Stimulated activated CD4-positive, alpha-beta T cell treated with anti-CD3 and anti-CD28 coated beads, TNF-alpha, amount 100 ng/mL, for 4 hours (primary cell): Measurements from ENCODE around the gene ACVR1C.

Experiments
- DNase-seq, 3 experiments: peaks; one replicate each; pipeline ENCODE4 v3.0.0-alpha.2; 2020; ENCODE audit warnings: low read depth in 3 of 3

ACVR1C gene

DNA sequence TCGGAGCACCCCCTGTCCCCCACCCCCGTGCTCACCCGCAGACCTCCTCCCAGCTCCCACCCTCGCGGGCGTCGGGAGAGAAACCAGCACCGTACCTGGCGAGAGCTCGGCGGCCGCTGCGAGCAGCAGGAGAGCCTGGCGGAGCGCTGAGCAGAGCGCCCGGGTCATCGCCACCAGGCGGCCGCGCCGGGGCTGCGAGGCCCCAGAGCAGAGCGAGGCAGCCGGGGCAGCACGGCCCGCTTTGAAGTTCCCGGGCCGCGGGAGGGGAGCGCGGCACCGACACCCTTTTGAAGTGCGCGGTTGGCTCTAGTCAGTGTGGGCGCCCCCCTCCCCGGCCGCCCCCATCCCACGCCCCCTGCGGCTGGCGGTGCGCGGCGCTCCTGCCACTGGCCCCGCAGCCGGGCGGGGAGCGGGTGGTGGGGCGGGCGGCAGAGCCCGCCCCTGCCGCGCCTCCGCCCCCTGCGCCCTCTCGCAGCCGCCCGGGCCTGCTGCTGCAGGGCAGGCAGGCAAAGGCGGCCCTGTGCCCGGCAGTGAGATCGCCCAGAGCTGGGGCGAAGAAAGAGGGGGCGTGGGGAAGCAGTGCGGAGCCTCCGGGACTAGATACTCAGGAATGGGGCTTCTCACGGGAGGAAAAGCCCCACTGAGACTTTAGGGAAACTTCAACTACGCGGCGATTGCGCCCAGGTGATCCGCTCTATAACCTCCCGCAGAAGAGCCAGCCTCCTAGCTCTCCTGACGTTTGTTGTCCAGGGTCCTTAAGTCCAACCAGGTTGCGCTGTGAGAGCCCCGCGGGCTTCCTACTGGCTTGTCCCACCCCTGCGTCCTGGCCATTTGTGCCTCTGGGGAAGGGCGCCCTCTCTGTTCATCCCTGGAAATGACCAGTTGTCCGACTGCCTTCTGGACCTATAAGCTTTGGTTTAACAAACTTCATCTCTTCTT is at the start of gene ACVR1C:
ACVR1C (minus strand) TSS at position 388 of the 939 bp plus-strand sequence; CDS start at position 168, 220 bp downstream.
- peak; percentile 36 to 46 (median 44) for DNase-seq

DNA sequence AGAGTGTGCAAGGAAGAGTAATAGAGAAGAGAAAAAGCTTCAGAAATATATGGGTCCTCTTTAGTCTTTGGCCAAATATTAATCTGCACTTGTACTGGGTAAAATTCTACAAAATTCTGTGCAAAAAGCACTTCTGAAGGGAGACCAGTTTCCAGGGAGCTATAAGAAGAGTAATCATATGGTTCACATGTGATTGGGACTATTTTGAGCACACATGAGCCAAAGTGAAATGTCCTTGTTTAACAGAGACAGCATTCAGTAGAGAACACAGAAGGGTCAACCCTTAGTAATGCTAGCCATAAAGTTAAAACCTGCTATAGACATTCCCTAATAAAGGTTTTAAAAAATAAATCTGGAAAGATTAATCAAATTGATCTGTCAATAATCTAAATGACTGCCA is 49.3 kb upstream of the ACVR1C start:
- DNase-seq, result no peak

DNA sequence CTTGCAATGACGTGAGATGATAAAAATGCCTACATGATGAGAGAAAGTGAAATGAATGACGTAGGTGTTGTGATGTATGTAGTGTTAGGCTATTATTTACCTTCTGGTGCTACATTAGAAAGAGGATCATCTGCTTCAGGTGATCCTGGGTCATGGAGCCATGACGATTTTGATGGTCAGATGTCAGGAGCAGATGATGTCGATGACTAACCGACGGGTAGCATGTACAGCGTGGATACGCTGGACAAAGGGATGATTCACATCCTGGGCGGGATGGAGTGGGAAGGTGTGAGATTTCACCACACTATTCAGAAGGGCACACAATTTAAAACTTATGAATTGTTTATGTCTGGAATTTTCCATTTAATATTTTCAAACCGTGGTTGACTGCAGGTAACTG is 43.5 kb upstream of the ACVR1C start:
- no peak for DNase-seq

DNA sequence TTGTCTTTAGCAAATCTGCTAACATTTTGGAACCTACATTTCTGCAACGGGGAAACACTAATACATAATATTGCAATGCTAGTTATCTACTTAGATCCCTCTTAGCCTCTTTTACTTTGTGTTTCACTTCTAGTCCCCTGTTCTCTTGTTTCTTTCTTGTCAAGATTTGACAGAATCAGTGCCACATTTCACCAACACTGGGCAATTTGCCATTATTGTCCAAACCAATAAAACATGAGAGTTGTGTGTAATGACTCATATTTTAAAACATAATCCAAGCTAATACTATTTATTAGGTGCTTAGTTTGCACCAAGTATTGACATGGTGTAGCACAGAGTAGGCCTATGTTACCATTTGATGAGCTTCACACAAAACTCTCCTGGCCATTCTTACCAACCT is 33.7 kb upstream of the ACVR1C start:
- no peak for DNase-seq

DNA sequence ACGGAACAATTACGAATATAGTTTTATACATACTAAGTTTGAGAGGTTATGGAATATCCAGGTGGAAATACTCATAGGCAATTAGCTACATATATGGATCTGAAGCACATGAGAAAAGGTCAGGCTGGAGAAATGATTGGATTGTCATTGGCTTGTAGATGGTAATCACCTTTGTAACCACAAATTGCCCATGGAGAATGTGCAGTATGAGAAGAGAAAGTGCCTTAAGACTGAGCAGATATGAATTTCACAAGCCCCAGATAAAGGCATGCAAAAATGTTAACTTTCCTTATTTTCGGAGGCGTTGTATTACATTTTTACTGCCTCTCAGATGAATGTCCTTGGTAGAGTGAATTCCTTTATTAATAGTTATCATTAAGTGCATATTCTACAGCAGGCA is 33.1 kb upstream of the ACVR1C start:
- no peak for DNase-seq

DNA sequence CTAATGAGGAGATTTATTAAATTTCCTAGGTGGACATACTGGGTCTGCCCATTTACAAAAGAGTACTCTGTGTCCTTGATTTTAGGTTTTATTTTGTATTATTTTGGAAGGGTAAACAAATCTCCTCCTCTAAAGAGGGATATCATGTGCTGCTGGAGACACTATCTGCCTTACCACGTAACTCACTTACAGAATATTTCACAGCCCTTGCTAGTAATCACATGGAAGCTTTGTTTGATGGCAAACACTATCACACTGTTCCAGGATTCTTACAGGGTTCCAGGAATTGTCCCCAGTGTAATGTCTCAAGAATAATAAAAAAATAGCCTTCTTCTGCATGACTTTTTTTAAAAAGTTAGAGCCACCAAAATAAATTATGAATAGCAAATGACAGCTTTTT is 29.2 kb upstream of the ACVR1C start:
- no peak for DNase-seq

DNA sequence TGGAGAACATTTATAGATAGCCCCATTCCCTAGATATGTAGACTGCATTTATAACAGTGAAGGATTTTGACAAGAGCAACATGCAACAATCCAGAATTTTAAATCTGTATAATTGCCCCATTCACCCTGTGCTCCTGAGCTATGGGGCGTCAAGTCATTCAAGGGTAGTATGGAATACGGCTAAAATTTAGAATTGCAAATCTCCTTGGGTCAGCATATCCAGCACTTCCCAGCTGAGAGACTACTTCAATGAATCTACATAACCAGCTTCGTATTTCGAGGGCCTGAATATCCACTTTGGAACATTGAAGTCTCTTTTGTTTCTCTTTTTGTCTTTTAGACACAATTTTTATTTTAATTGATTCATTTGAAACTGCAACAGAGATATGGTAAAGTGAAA is 28.4 kb upstream of the ACVR1C start:
- DNase-seq, result no peak

DNA sequence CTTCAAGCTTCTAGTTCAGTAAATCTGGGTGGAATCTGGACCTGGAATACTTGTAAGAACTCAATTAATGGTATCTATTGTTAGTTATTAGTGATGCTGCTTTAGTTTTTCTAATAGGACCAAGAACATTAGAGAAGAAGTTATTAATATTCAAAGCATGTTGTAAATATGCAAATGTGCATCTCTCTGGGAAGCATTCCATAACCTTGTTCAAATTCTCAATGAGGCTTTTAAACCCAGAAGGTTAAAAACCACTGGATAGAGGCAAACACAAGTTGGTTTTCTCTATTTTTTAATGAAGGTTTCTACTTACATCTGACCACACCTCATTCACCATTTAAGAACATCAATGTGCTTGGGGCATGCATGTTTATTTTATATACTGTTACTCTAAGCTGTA is 16.1 kb upstream of the ACVR1C start:
- no peak for DNase-seq

DNA sequence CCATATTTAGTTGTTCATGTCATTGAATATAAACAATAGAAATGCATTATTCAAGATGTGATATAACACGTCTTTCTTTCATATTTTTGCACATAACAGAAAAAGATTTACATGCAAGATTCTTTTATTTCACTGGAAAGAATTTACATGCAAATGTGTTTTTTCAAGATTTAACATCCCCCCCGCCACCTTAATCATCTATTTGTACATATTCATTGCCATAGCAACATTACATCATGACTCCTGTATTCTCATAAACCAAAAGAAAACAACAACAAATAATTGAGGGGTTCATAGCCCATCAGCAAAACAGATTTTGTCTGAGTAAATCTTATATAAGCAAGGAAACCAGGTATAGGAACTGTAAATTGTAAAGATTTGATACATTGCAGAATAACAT is 3.2 kb upstream of the ACVR1C start:
- DNase-seq, result no peak

DNA sequence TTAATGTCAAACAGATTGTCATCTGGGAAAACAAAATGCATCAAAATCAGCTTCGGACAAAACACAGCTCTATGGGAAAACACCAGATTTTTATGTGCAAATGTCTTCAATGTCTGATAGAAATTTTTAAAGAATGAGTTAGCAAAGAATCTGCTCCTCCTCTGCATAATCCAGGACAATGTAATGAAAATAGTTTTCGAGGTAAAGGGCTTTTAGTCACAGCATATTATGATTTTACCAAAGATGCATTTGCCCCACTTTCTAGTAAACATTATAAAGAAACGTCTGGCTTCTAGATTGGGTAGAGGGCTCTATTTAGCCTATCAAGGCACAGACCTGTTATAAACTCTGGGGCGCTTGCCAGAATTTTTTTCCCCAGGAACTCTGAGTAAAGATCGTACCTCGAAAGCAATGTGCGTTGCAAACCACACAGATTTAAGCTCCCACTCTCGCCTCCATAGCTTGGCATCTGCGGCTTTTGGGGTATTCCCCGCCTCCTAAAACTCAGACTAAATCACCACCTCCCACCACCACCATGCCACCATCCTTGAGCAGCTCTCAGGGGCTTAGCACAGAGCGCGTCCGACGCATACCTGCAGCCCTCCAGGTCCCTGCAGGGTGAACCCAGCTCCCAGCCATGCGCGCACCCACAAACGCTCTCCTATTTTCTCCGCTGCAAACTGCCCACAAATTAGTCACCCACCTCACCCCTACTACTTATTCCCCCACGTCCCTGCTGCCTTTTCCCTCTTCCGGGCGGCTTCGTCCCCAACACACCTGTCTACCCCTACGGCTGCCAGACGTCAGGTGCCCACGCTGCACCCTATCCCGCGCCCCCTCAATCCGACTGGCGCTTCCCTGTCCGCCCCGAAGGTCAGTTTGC is 829 bp downstream of the ACVR1C start:
- peak; percentile 4 to 27 (median 19) for DNase-seq

DNA sequence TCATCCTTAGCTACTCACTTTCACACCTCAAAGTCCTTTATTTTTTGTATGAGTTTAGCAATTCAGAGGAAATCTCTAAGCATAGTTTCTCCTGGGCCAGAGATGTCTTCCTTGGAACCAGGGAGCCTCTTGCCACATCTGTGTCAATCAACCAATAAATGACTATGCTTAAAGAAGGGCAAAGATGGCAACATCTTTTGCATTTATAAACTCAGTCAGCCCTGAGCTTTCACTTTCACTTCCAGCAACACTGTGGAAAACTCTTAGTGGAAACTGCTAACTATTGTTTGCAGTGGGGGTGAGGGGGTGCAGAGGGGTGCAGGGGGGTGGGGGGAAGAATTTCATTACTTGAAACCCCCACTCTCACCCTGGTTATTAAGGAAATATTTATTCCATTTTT is 3.4 kb downstream of the ACVR1C start:
- DNase-seq, result no peak

DNA sequence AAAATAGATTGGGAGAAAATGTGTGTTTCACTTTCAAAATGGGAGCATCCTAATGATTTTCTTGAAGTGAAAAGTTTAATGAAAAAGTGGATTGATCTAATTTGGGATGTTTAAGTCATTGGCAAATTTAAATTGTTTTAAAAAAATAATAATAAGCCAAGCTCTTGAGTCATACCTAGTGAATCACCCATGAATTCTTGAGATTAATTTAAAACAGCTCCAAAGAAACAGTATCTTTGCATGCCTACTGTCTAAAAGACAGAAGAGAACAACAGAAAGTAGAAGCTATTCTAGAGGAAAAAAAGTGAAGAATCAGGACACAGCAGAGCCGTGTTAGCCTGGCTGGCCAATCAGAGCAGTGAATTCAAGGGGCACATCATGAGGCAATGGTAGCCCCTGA is 7.7 kb downstream of the ACVR1C start:
- DNase-seq, result no peak

DNA sequence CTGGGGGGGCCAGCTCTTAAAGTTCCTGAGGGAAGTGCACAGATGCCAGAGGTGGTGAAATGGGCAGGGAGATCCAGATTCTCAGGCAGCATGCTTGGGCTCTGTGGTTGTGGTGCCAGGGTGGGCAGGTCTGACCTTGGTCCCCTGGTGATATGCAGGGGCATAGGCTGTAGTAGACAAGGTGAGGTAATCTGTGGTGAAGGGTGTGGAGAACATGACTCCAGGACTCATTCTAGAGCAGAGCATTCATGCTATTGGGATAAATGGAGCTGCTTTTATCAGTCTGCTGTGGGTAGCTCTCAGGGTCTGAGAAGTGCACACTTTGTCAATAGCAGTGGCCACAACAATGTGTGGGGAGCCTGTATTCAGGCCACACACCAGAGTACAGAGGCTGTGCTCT is 16.9 kb downstream of the ACVR1C start:
- no peak for DNase-seq

DNA sequence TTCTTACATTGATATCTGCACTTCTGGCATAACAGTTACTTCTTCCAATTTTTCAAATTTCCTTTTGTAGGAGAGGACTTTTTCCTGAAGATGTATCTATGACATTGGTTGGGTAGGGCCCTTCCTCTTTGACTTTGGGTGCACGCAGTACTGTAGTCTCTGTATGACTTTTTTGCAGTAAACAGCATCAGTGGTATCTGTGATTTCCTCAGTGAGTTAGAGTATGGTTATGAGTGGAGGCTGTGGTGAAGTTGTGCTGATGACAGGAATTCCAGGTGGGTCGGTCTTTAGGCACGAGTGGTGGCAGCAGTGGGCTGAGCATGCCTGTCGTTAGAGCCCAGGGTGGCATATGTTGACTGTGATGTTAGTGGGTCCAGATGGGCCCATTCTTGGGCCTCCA is 17.6 kb downstream of the ACVR1C start:
- no peak for DNase-seq

DNA sequence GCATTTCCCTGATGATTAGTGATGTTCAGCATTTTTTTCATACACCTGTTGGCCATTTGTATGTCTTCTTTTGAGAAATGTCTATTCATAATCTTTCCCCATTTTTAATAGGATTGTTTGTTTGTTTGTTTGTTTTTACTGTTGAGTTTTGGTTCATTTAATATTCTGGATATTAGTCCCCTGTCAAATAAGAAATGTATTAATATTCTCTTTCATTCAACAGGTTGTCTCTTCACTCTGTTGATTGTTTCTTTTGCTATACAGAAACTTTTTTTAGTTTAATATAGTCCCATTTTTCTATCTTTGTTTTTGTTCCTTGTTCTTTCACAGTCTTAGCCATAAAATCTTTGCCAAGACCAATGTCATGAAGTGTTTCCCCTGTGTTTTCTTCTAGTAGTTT is 22.1 kb downstream of the ACVR1C start:
- no peak for DNase-seq

DNA sequence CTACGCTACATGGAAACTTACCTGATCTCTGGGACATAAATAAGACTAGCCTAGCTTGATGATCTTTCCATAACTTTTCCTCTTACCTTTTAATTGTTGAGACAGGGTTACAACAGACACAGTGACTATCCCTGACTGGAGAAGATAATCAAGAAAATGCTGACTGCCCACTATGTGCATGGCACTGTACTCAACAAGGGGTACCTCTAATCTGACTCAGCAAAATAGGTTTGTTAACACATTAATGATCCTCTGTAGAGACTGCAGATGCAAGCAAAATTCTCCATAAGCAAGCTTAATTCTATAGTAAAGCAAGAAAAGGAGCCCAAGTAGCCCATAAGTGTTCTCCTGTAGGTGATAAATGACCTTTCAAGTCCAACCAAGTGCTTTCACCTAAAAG is 25.5 kb downstream of the ACVR1C start:
- no peak for DNase-seq

DNA sequence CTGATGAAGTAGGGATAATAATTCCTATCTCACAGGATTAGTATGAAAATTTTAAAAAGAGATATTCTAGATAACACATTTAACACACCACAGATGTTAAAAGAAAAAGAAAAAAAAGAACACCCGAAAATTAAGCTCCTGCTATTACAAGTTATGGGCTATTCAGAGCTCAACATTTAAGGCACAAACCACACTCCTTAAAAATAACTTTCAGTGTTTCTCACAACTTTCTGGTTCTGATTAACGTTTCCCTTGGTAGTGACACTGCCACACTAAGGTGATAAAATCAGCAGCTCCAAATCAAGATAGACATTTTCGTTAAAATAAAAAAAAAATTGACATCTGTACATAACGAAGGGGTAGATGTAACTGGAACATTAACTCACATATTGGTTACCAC is 26.9 kb downstream of the ACVR1C start:
- no peak for DNase-seq

DNA sequence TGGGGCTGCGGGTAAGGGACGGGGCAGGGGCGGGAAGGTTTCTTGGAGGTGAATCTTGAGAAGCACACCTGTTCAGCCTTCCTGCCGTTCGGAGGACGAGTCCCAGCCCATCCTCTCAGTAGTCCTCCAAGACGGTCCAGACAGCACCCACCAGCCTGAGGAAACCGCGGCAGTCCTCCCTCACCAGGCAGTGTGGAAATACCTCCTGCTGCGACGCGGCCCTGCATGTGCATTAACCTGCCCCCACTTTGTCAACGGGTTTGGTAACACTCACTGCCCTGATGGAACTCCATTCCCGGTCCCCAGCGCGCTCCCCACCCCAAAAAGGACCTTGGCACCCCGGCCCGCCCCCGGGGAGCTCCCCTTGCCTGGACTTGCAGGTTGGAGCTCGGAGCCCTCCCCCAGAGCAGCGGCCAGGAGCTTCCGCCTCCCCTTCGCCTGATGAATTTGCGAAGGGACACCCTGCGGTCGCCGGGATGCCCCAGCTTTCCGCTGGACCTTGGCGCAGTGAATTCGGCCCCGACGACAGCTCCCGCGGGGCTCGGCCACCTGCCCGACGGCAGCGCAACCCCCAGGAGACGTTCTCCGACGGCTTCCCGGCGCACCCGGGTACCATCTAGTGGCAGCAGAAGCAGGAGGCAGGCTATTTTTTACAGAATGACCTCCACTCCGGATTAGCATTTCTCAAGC is 31.5 kb downstream of the ACVR1C start:
- DNase-seq, result peak; percentile 38 to 45 (median 38)

DNA sequence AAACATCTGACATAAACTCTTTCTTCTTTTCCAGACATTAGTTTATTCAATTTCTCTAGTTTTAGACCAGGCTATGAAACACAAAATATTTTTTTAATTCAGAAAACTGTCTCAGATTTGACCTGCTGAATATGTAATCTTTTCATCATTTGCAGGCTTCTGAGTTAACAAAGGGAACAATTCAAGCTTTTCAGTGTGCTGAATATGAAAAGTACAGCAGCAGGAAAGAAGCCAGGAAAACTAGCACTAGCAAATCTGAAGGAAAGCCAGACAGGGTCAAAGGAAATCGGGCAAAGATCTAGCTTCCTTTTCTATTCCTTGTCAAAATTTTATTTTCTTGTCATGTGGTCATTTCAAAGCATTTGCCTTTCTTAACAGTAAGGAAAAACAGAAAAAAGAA is 35.3 kb downstream of the ACVR1C start:
- DNase-seq, result no peak

DNA sequence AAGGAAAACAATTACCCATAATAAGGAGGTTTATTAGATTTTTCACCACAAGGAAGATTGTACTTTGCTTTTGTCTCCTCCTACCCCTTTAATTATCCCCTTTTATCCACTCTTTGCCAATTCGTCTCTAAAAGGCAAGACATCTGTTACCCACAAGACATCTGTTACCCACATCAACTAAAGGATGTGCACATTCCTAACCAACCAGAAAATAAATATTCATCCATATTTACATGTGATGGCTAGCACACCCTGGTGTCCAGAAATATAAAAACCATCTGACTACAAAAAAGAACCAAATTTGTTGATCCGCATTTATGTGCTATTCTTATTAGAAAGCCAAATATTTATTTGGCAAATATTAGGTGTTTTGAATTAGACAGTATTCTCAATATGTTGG is 35.7 kb downstream of the ACVR1C start:
- no peak for DNase-seq

DNA sequence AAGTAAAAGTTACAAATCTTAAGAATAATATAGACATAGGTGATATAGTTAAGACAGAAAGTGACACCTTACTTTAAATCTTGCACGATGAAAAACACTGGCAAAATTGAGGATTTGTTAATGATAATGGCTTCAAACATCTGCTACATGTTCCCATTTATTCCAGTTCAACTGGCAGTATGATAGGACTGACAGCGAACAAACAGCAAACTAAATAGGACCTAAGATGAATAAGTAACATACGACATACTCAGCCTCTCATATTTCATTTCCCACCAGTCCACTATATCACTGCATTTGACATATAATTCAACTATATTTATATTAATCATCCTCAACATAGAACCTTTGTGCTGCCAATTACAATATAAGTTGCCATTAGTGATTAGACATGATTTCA is 36.3 kb downstream of the ACVR1C start:
- DNase-seq, result no peak

DNA sequence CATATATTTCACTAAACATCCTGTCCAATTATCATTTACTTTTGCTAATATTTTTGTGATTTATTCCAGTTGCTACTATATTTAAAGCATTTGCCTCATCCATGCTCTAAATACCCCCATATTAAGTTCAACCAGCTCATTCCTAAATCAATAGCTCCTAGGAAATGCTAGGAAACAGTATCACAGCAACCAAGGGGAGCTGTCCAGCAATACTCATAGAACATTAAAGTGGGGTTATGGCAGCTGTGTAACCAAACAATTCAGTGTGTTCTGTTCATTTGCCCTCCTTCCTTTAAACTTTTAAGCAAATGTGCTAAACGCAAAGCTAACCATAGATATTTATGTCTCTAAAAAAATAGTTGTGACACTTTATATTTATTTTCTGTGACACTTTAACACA is 41.1 kb downstream of the ACVR1C start:
- DNase-seq, result no peak
